Sigmoid colon (tissue), 7 donors: ENCODE measurements around the gene LY9. TPM values are rescaled to one million over a fixed set of nuclear protein-coding genes. Genes with fewer than 3 reads are reported as not detected.

Experiments used
- DNase-seq: peaks from one replicate; pipeline ENCODE4 v3.0.0-alpha.2; 2019
- H3K27ac ChIP-seq, 4 donors: fragments of 200-600 bp; sonication (generic); one replicate each; pipeline ENCODE4 v1.5.1; 2016 to 2019; ENCODE audit warnings: mild to moderate bottlenecking in 1 of 4
- H3K27me3 ChIP-seq, 3 donors: fragments of 200-600 bp; sonication (generic); one replicate each; pipeline ENCODE4 v1.5.1; 2019; ENCODE audit warnings: mild to moderate bottlenecking in 1 of 3
- H3K36me3 ChIP-seq, 4 donors: fragments of 200-600 bp; sonication (generic); one replicate each; pipeline ENCODE4 v1.5.1; 2016 to 2019
- H3K4me1 ChIP-seq, 4 donors: fragments of 200-600 bp; sonication (generic); one replicate each; pipeline ENCODE4 v1.5.1; 2017 to 2019
- H3K4me3 ChIP-seq, 4 donors: fragments of 200-600 bp; sonication (generic); one replicate each; pipeline ENCODE4 v1.5.1; 2017 to 2019; ENCODE audit warnings: mild to moderate bottlenecking in 2 of 4, moderate library complexity in 1 of 4
- H3K9me3 ChIP-seq, 4 donors: fragments of 200-600 bp in 3 of 4; sonication (generic) in 3 of 4; one replicate each; pipeline versions ENCODE4 v1.5.1 to v1.6.1; 2013 to 2019
- EP300 ChIP-seq, 4 donors: sonication (generic); formaldehyde crosslinking; IDR thresholded peaks; one replicate each; pipeline ENCODE4 v1.6.1; 2017; ENCODE audit warnings: antibody characterized with exemption in 4 of 4
- POLR2A ChIP-seq, 2 donors: fragments of 450-650 bp; IDR thresholded peaks; one replicate each; pipeline ENCODE4 v1.6.1; 2016; ENCODE audit warnings: antibody characterized with exemption in 2 of 2, mild to moderate bottlenecking in 2 of 2, moderate library complexity in 2 of 2
- POLR2AphosphoS5 ChIP-seq, 4 donors: sonication (generic); formaldehyde crosslinking; IDR thresholded peaks; one replicate each; pipeline ENCODE4 v1.6.1; 2017; ENCODE audit warnings: antibody characterized with exemption in 4 of 4
- WGBS, 2 donors: extraction: QIAGEN DNeasy Blood & Tissue Kit; methylation state at CpG; one replicate each; pipeline ENCODE4 v1.1.7; 2013; 5-methylcytosine and 5-hydroxymethylcytosine counted together
- intact Hi-C: fragments of 100-400 bp; cut with DNase I; formaldehyde crosslinking; loops from one replicate; pipeline ENCODE4 v1.15.1; 2023
- polyA plus RNA-seq, 3 donors: library from polyadenylated mRNA; stranded (reverse); fragments of 200-250 nt; gene quantifications; one replicate each; pipeline ENCODE4 v1.2.3, GENCODE V29; 2013
- total RNA-seq, 4 donors: library from RNA; depleted of rRNA; stranded (reverse); fragments of >200 nt; gene quantifications; one replicate each; pipeline ENCODE4 v1.1.0, GENCODE V29; 2016
- TF ChIP-seq, protein P1 (sequence below), 4 experiments: fragments of 450-650 bp in 3 of 4; fragments of 200-600 bp in 1 of 4; IDR thresholded peaks; one replicate each; pipeline ENCODE4 v1.5.1; 2016 to 2019; ENCODE audit warnings: antibody characterized with exemption in 4 of 4, mild to moderate bottlenecking in 3 of 4, moderate library complexity in 2 of 4
- donor health status: healthy with polysubstance abuse.
- donor health status: Bipolar disorder and iron deficiency.
- donor health status: healthy.

The LY9 gene
- total and polyA plus RNA-seq, 7 donors, result under 0.01 to 12.8 (median 0.23) TPM; not detected in 2

- H3K27me3 ChIP-seq, result no peaks in the 10 kb centered on the region
- no peak overlapping the region for H3K27ac ChIP-seq
- no peaks in the 10 kb centered on the region for H3K36me3 ChIP-seq
- H3K4me3 ChIP-seq, result no peak overlapping the region
- no peak for DNase-seq
- WGBS, 2 donors, result 87 to 88% methylated on average over 2 of the region's 2 CpGs
- H3K4me1 ChIP-seq, result no peaks in the 10 kb centered on the region
- H3K9me3 ChIP-seq, result peaks cover 0 to 13% (median 7%) of the 10 kb centered on the region in 4 donors
- TF ChIP-seq EP300 (IDR thresholded peaks at IDR 0.05) (no peak), POLR2AphosphoS5 (IDR thresholded peaks at IDR 0.05) (no peak), POLR2A (IDR thresholded peaks at IDR 0.05) (no peak)
- TF ChIP-seq, protein P1, sequence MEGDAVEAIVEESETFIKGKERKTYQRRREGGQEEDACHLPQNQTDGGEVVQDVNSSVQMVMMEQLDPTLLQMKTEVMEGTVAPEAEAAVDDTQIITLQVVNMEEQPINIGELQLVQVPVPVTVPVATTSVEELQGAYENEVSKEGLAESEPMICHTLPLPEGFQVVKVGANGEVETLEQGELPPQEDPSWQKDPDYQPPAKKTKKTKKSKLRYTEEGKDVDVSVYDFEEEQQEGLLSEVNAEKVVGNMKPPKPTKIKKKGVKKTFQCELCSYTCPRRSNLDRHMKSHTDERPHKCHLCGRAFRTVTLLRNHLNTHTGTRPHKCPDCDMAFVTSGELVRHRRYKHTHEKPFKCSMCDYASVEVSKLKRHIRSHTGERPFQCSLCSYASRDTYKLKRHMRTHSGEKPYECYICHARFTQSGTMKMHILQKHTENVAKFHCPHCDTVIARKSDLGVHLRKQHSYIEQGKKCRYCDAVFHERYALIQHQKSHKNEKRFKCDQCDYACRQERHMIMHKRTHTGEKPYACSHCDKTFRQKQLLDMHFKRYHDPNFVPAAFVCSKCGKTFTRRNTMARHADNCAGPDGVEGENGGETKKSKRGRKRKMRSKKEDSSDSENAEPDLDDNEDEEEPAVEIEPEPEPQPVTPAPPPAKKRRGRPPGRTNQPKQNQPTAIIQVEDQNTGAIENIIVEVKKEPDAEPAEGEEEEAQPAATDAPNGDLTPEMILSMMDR (IDR thresholded peaks at IDR 0.05), result no peak
- intact Hi-C loops, result no loop called here
These were observed 15.2 kb downstream of the LY9 start for GRCh38 chr1:160811147-160811546.

- Histone ChIP-seq H3K4me1 (no peaks in the 10 kb centered on the region), H3K4me3 (no peak overlapping the region), H3K27me3 (peaks cover 0 to 4% (median 0%) of the 10 kb centered on the region in 3 donors), H3K27ac (no peak overlapping the region), H3K9me3 (peaks cover 0 to 4% (median 0%) of the 10 kb centered on the region in 4 donors), H3K36me3 (no peaks in the 10 kb centered on the region)
- intact Hi-C loops, result no loop called here
- 83 to 85% methylated on average over 7 of the region's 7 CpGs for WGBS, 2 donors
- DNase-seq, result no peak
- TF ChIP-seq POLR2A (IDR thresholded peaks at IDR 0.05), result no peak
- no peak for TF ChIP-seq POLR2AphosphoS5 (IDR thresholded peaks at IDR 0.05)
- TF ChIP-seq, protein P1 (IDR thresholded peaks at IDR 0.05), result no peak
- TF ChIP-seq EP300 (IDR thresholded peaks at IDR 0.05), result no peak
These were observed 17.2 kb downstream of the LY9 start for GRCh38 chr1:160813215-160813614.

DNA sequence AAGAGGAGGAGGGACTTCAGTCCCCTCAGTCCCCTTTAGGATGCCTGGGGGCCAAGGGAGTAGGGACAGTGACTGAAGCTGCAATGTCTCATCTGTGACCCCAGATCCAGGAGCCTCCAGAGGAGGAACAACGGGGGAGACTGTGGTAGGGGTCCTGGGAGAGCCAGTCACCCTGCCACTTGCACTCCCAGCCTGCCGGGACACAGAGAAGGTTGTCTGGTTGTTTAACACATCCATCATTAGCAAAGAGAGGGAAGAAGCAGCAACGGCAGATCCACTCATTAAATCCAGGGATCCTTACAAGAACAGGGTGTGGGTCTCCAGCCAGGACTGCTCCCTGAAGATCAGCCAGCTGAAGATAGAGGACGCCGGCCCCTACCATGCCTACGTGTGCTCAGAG lies 18.3 kb downstream of the LY9 start:
- DNase-seq, result no peak
- TF ChIP-seq, protein P1 (IDR thresholded peaks at IDR 0.05), result no peak
- Histone ChIP-seq H3K27ac (no peak overlapping the region), H3K36me3 (no peaks in the 10 kb centered on the region), H3K9me3 (no peaks in the 10 kb centered on the region), H3K4me1 (no peaks in the 10 kb centered on the region), H3K27me3 (peaks cover 0 to 4% (median 0%) of the 10 kb centered on the region in 3 donors), H3K4me3 (no peak overlapping the region)
- 86 to 93% methylated on average over 6 of the region's 6 CpGs for WGBS, 2 donors
- intact Hi-C loops, result no loop called here

GRCh38 chr1:160814856-160815255 lies 18.9 kb downstream of the LY9 start:
- no peak for DNase-seq
- no peak overlapping the region for H3K4me3 ChIP-seq
- no peaks in the 10 kb centered on the region for H3K9me3 ChIP-seq
- peaks cover 0 to 4% (median 0%) of the 10 kb centered on the region in 3 donors for H3K27me3 ChIP-seq
- intact Hi-C loops, result no loop called here
- H3K4me1 ChIP-seq, result no peaks in the 10 kb centered on the region
- no peaks in the 10 kb centered on the region for H3K36me3 ChIP-seq
- TF ChIP-seq, protein P1 (IDR thresholded peaks at IDR 0.05), result no peak
- no peak for TF ChIP-seq EP300 (IDR thresholded peaks at IDR 0.05)
- TF ChIP-seq POLR2A (IDR thresholded peaks at IDR 0.05), result no peak
- TF ChIP-seq POLR2AphosphoS5 (IDR thresholded peaks at IDR 0.05), result no peak
- no peak overlapping the region for H3K27ac ChIP-seq
- WGBS, 2 donors, result 91 to 95% methylated on average over 8 of the region's 8 CpGs

GRCh38 chr1:160818207-160818937 lies 22.4 kb downstream of the LY9 start:
- H3K4me1 ChIP-seq, result no peaks in the 10 kb centered on the region
- TF ChIP-seq EP300 (IDR thresholded peaks at IDR 0.05) (no peak), POLR2AphosphoS5 (IDR thresholded peaks at IDR 0.05) (no peak), POLR2A (IDR thresholded peaks at IDR 0.05) (no peak)
- TF ChIP-seq, protein P1 (IDR thresholded peaks at IDR 0.05), result no peak
- intact Hi-C loops, result no loop called here
- no peak for DNase-seq
- WGBS, 2 donors, result 78 to 85% methylated on average over 9 of the region's 9 CpGs
- no peak overlapping the region for H3K27ac ChIP-seq
- no peaks in the 10 kb centered on the region for H3K9me3 ChIP-seq
- H3K4me3 ChIP-seq, result no peak overlapping the region
- no peaks in the 10 kb centered on the region for H3K36me3 ChIP-seq
- H3K27me3 ChIP-seq, result peaks cover 0 to 4% (median 0%) of the 10 kb centered on the region in 3 donors
